Heart left ventricle (tissue), 13 donors: Measurements from ENCODE around the gene DNAJC28.

Experiments
- POLR2A ChIP-seq, 2 donors: fragments of 450-650 bp; IDR thresholded peaks; one replicate each; pipeline ENCODE4 v1.6.1; 2017; ENCODE audit warnings: antibody characterized with exemption in 2 of 2, mild to moderate bottlenecking in 2 of 2, moderate library complexity in 2 of 2
- TF ChIP-seq, protein P1 (sequence below), 12 donors: fragments of 200-600 bp; sonication (generic) in 4 of 12; IDR thresholded peaks; one replicate each; pipeline versions ENCODE4 v1.5.0 to v1.8.0; 2018 to 2022; ENCODE audit warnings: antibody characterized with exemption in 12 of 12, mild to moderate bottlenecking in 5 of 12
- donor health status: ischemic (EF 13 %, LVEDD 7.1; RV severe dilation, severe dysfunction).
- donor health status: DM: no; HTN: yes; CAD: no.
- donor health status: DM: no; HTN: no; CAD: no.
- donor health status: ischemic (EF 25% LVEDD 6.9; RV normal size, moderate dysfunction).
- donor health status: ischemic (EF 25% LVEDD 5.7; RV mildly dilated, moderate dysfunction).
- donor health status: ischemic (EF 35%, LVEDD 5.7; RV mildly dilated, moderate dysfunction).
- donor health status: nonischemic (EF 11% LVEDD 7.7; RV severe dilation, severe dysfunction).
- donor health status: DM: yes; HTN: yes; CAD: no.
- donor health status: PGD.
- donor health status: ischemic (EF 29% LVEDD 5.4; RV normal size, mild dysfunction).
- donor health status: nonischemic (EF 23%, LVEDD 6.1; RV moderate dilation, normal function).

DNA sequence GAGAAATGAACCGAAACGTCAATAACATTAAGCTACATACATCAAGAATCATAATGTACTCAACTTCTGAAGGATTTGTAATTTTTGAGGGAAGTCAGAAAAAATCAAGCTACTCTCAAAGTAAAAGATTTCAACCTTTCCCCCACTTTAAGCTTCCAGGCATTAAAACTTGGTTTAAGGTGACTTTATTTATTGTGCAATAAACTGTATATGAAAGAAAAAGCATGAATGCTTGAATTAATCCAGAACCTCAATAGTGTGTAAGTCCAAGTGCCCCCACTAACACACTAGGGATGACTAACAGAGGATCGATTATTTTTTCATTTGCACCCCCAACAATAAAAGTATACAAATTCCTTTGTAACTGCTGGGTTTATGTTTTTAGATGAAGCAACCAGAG, 39.5 kb upstream of the DNAJC28 start:
- TF ChIP-seq, protein P1, sequence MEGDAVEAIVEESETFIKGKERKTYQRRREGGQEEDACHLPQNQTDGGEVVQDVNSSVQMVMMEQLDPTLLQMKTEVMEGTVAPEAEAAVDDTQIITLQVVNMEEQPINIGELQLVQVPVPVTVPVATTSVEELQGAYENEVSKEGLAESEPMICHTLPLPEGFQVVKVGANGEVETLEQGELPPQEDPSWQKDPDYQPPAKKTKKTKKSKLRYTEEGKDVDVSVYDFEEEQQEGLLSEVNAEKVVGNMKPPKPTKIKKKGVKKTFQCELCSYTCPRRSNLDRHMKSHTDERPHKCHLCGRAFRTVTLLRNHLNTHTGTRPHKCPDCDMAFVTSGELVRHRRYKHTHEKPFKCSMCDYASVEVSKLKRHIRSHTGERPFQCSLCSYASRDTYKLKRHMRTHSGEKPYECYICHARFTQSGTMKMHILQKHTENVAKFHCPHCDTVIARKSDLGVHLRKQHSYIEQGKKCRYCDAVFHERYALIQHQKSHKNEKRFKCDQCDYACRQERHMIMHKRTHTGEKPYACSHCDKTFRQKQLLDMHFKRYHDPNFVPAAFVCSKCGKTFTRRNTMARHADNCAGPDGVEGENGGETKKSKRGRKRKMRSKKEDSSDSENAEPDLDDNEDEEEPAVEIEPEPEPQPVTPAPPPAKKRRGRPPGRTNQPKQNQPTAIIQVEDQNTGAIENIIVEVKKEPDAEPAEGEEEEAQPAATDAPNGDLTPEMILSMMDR (IDR thresholded peaks at IDR 0.05) = no peak
- TF ChIP-seq POLR2A (IDR thresholded peaks at IDR 0.05) = no peak
